GM18498 (cell line): ENCODE results near the gene PCA3.
"Not testable (repeated sequence)": the region's sequence is repeated elsewhere in the genome, so short reads cannot be mapped to it uniquely, and the experiment has no call there.

Experiments
- ATAC-seq: cut with Tn5 transposase; IDR thresholded peaks from one replicate; pipeline ENCODE4 v1.9.1; 2021; ENCODE audit warnings: mild to moderate bottlenecking, moderate library complexity; ENCODE audit not compliant: unreplicated experiment

PCA3 gene

DNA sequence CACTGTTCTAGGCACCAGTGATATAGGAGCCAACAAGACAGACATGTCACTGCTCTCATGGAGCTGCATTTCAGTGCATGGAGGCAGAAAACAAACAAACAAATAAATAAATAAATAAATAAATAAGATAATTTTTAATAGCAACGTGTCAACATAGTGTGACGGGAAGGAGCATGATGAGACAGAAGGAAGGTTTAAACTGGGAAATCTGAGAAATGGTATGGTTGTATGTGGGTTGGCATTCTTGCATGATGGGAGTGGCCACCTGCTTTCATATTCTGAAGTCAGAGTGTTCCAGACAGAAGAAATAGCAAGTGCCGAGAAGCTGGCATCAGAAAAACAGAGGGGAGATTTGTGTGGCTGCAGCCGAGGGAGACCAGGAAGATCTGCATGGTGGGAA is at the start of gene PCA3:
Gene PCA3, plus strand, starts transcription at position 301 of the 400 bp plus-strand sequence.
- ATAC-seq = no peak

DNA sequence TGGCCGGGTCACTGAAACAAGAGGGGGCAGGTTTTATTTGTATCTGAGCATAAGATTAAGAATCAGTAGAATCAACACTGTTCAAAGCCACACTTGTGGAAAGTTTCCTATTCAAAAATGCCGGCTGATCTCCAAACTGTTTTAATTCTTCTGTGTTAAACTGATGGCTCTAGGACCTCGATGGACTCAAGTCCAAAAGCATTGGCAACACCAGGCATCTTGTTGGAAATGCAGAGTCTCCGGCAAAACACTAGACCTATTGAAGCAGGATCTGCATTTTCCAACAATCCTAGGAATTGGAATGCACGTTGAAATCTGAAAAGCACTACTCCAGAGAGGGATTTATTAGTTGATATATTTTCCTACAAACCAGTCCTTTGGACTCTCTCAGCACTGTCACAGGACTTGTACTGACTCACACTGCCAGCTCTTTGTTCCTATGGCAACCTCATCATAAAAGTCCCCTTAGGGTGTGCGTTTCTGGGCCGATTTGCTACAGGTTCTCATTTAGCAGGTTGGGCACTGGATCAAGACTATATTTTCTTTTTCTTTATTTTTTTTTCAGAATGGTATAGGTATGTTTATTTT is 48.1 kb upstream of the PCA3 start:
- no peak for ATAC-seq

DNA sequence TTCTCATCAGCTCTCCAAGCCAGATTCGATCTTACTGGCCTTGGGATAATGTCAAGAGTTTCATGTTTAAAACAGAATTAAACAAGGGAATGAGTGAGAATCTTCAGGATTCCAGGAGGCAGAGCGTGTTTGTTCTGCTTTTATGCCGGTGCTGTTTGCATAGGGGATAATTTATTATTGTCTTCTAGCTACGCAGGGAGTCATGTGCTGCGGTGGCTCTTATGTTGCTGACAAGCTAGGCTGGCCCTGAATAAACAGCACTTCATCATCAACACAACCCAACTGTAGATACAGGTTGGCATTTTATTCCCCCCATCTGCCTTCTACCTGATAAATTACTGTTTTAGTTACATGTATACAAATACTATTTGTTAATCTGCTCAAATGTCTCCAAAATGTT is 47.1 kb upstream of the PCA3 start:
- ATAC-seq = no peak

DNA sequence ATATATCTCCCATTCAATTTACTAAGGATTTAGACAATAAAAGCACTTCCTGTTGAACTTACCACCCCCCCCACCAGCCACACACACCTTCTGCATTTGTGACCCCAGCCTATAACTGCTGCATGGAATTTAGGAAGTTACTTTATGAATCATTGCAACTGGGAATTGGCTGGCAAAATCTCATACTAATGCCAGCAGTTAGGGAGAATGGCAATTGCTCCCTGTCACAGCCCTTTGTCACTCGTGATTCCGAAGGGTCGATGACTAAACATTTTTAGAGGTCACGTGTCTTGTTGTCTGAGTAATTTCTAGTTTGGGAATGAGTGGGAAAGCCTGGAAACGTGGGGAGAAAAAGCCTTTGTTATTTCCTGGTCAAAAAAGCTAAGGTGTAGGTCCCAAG is 46.6 kb upstream of the PCA3 start:
- no peak for ATAC-seq

DNA sequence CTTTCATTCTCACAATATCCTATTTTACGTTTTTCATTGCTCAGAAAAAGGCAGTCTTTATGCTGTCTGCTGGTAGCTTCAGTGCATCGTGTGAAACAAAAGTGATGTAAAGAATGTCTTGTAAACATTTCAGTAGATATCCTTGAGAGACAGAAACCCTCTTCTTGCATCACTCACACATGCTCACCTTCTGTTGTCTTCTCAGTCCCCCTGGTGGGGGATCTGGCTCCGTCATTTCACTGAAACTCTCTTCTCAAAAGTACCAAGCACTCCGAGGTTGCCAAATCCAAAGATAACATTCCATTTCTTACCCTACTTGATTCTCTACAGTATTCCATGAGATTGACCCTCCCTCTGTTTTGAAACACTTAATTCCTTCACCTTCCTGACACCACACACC is 46.1 kb upstream of the PCA3 start:
- ATAC-seq = no peak

DNA sequence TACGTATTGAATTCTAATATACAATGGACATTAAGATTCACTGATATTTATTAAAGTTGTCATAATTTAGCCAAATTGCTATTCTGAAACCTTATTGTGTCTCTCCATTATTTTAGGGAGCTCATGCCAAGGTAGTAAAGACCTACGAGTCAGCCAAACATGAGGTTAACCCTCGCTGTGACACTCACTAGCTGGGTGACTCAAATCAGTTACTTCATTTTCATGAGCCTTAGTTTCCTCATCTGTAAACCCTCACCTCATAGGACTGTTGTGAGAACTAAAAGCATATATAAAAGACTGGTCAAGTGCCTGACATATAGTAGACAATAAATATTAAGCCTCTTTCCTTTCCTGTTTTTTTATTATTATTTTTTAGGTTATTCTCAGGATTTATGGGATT is 44.0 kb upstream of the PCA3 start:
- no peak for ATAC-seq

DNA sequence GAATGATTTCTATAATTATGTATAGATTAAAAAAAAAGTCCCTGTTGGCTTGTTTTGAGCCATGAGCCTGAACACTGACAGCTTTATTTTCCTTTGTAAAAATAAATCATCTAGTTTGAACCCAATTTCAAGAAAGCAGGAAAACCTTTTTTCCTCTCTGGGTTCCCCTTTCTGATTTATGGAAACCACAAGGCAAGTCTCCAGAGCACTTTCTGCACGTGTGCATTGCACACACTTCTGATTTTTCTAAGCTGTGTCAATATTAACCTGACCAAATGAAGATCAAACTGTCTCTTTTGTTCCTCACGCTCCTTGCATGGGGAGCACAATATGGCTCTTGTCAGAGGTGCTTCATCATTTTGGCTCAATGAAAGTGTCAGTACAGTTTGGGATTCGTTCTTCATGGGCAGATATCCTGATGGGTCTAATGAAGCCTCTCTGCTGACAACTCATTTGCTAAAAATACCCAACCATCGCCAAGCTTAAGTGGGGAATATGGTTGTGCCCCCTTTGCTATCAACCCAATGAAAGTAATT is 39.2 kb upstream of the PCA3 start:
- ATAC-seq = no peak

DNA sequence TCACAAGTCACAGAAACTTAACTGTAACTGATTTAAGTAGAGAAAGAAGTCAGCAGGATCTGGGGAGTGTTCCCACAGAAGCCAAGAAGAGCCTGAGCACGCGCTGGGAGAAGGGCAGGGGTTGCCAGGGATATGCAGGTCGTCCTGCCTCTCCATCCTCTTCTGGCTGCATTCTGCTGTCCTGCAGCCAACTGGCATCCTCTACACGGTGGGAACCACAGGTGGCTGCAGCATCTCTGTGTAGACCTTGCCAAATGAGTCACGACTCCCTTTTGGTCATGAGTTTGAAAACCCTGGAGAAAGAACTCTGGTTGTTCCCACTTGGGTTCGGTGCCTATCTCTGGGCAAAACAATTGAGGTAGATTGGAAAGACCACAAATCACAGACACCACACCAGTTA is 38.4 kb upstream of the PCA3 start:
- no peak for ATAC-seq

DNA sequence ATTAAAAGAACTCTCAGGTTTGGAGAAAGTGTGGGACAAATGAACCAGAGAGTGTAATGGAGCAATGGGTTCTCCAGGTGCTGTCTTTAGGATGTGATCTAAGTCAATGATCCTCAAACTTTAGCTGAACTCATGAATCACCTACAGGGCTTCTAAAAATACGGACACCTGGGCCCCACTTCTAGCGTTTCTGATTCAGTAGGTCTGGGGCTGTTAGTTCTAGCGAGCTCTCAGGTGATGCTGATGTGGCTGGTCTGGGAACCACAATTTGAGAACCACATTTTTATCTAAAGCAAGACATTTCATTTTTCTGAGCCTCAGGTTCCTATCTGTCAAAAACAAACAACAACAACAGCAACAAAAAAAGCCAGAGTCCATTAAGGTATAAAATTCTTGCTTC is 35.1 kb upstream of the PCA3 start:
- ATAC-seq = no peak

DNA sequence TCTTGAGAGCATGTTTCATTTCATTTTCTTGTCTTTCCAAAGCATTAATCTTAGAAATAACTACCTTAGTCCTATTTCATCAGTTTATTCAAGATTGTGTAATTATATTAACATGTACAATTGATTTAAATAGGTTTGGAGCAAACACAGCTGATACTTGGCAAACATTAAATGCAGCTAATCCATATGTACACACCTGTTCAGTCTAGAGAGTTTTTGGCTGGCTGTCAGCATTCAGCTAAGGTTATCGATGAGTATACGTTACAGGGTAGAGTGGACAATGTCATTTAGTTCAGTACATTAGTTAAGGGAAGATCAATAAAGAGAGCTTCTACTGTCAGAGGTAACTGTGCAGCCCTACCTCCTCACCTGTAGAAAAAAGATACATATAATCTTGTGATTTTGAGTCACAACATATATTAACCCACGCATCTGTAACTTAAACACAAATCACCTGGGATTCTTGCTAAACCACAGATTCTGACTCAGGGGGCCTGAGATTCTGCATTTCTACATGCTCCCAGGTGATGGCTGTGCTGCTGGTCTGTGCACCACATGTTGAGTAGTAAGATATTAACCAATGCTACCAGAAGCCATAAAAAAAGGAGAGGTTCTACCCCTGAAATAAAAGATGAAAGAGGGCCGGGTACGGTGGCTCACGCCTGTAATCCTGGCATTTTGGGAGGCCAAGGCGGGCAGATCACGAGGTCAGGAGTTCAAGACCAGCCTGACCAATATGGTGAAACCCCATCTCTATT is 34.1 kb upstream of the PCA3 start:
- no peak for ATAC-seq

DNA sequence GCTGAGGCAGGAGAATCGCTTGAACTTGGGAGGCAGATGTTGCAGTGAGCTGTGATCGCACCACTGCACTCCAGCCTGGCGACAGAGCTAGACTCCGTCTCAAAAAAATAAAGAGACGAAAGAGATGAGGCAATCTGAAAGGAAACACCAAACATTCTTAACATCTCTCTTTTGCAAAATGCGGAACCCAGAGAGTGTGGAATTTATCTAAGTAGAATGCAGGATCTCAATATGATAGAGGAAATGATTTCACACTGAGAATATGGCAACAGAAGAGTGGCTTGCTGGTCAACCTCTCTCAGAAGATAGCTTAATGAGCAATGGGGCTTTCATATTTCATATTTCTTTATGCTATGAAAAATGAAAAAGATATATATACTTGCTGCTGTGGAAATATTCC is 33.4 kb upstream of the PCA3 start:
- ATAC-seq = no peak

DNA sequence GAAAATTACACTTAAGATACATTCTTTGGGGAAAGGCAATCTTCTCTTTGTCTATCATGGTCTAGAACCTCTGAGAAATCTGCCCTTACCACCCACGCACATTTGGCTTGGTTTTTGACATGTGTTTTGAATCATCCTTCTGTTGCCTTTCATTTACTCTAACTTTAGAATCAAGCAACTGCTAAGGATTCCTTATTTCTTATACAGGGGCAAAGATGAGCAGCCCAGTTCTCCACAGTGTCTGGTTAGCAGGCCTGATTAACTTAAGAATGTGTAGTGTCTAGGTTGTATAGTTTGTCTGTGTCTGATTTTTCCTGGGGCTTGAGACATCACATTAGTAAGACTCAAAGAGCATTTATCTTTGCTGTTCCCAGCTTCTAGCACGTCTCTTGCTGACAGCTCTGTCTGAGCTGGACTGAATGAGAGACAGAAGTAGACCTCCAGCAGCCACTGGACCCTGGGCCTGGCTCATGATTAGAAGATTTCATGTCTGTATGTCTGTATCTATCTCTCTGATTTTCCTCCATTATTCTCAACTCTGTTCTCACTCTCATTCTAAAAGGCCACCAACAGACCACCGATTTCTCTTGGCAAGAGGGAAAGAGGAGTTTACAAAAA is 31.8 kb upstream of the PCA3 start:
- ATAC-seq = no peak

DNA sequence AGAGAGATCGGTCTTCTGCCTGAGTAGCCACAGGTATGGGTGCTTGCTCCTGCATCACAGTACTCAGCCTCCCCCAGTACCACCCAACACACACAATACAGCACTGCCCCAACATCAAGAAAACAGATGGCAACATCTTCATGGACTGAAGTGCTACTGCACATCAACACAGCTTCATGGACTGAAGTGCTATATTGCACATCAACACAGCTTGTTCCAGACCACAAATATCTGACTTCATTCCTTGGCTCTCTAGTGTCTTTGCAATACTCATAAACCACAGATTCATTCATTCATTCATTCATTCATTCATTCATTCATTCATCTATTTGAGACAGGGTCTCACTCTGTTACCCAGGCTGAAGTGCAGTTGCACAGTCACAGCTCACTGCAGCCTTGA is 31.1 kb upstream of the PCA3 start:
- ATAC-seq = no peak

DNA sequence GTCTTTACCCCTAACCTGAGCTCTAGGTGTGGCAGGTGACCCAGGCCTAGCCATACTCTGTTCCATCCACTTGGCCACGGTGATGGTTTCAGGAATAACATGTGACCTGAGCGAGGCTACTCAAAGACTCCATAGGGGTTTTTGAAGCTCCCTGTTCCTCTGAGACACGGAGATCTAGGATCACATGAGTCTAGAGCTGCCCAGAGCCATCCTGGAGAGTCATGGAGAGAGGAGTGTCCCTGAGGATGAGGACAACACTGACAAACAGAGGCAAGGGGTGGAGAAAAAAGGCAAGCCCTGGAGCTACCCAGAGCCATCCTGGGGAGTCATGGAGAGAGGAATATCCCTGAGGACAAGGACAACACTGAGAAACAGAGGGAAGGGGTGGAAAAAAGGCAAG is 29.5 kb upstream of the PCA3 start:
- no peak for ATAC-seq

DNA sequence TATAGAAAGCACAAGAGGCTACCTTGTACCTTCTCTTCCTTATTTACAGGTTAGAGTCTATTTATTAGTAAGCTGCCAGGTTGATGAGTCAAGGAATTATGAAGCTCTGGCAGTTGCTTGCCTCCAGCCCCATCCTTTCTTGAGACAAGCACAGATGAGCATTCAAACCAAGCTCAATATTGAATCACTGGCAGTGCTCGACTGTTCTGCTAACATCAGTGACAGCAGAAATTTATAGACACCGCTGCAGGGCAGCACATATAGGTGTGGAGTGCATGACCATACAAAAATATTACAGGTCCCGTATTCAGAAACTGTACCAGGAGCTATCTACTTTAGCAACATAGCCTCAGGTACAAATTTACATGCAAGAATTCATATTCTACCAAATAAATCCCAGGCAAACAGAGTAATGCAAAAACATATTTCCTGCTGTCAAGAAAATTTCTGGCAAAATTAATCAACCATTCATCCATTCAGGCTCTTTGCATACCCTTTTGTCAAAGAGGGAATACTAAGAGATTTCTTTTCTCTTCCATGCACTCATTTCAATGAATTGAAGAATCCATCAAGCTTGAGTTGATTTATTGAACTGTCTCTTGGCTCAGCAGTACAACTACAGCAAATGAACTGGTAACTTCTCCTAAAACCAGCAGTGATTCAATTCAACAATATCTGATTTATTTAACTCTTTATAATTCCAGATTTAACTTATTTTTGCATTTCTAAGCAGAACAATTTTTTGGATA is 26.9 kb upstream of the PCA3 start:
- ATAC-seq = no peak

DNA sequence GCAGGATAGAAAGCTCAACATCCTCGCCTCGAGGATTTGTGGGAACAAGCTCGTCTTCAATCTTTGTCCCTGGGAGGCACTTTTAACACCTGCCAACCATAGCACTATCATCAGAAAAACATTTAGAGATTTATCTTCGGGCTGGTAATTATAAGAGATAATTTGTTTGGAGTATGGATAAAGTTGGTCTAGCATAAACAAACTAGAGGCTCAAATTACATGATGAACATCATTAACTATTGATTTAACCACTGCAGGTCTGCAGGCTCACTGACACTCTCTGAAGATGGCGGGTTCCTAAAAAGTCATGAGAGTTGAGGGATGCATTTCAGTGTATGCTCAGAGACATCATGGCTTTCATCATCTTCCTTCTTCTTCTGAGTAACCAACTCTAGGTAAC is 25.8 kb upstream of the PCA3 start:
- no peak for ATAC-seq

DNA sequence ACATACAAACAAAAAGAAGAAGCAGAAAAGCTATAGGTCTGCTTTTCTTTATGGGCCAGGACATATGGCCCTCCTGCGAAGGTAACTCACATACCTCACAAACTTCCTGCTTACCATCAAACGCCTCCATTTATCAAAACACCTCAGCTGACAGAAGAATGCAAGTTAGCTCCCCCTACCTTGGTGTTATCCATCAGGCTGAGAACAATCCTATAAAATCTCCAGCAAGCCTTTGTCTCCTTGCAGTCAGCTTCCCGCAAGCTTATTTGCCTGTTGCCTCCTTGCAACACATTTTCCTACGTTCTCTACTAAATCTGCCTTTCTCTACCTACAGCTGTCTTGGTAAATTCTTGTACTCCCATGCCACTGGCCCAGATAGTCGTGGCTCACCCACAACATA is 22.7 kb upstream of the PCA3 start:
- ATAC-seq = no peak

DNA sequence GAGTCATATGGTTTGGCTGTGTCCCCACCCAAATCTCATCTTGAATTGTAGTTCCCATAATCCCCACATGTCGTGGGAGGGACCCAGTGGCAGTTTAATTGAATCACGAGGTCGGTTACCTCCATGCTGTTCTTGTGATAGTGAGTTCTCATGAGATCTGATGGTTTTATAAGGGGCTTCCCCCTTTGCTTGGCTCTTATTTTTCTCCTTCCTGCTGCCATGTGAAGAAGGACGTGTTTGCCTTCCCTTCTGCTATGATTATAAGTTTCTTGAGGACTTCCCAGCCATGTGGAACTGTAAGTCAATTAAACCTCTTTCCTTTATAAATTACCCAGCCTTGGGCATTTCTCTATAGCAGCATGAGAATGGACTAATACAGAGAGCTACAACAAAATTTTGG is 21.3 kb upstream of the PCA3 start:
- not testable (repeated sequence) for ATAC-seq

DNA sequence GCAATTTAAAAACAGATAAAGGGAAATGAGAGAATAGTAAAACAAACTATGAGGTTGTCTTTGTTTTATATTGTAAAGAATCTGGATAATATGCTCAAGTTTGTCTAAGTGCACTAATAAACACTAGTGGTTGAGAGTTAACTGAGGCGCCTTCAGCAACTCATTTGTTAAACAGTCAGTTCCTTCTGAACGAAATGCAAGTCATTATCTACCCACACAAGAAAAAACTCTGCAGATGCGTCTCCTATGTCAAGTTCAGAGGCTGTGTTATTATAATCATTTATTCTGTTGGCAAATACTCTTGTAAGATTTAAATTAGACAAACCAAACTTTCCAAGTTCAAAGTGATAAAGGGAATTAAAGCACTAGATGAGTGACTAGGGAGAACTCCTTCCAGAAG is 20.3 kb upstream of the PCA3 start:
- ATAC-seq = no peak

DNA sequence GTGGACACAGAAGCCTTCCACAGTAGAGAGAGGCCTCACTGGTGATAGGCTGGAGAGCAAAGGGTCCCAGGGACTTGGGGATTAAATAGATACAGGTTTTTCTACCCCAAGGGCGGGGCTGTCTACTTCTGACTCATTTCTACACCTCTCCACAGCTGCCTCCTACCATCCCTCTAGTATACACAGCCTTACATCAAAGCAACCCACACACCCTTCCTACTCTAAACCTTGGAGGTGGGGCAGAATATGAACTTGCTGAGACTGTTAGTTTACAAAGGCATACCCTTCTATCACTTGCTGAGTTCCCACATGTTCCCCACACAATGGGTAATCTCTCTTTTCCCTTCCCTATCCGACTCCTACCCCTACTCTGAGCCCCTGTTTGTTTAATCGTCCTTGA is 19.9 kb upstream of the PCA3 start:
- no peak for ATAC-seq

DNA sequence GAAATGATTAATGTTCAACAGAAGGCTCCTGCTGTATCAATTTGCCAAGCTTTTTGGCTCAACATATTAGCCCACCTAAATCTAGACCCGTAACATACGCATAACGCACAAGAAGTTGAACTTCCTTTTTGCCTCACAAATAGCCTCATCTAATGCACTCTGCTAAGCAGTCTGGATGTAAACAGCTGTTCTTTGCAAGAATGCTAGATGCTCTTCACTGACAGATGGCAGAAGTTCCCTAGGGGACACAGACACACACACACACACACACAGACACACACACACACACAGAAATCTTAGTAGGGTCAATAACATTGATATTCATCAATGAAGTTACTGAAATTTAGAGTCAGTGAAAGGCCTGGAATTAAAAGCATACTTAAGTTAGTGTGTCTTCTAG is 13.2 kb upstream of the PCA3 start:
- no peak for ATAC-seq

DNA sequence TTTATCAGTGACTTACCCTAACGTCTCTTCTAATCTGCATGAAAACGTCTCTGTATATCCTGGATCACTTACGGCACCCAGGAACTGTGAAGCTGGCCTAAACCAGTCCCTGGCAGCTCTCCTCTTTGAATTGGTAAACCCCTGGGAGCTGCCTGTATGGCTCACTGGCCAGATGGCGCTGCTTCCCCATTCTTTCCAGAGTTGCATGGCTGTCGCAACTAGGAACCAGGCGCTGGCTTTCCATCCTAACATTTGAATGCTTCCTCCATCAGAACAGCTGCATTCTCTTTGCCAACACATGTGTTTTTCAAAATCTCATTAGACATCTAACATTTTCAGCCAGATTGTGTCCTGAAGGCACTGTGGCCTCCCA is 8.0 kb upstream of the PCA3 start:
- ATAC-seq = no peak
